ENCODE results near the gene STAT4. TPM values are rescaled to one million over a fixed set of nuclear protein-coding genes. Genes with fewer than 3 reads are reported as not detected.

The STAT4 gene
- total RNA-seq, 1 experiment from 2014 or later, result 0.44 TPM

- Mint-ChIP-seq H3K9me3 (no peaks in the 10 kb centered on the region), H3K27ac (no peak overlapping the region), H3K27me3 (ENCODE audit: low read depth) (no peaks in the 10 kb centered on the region), H3K4me3 (no peak overlapping the region), H3K36me3 (no peaks in the 10 kb centered on the region), H3K4me1 (peaks cover 13% of the 10 kb centered on the region)
- ATAC-seq, result peak; percentile 48
- DNase-seq (ENCODE audit: low spot score), result no peak
- ChIA-PET POLR2A (no interaction called here), CTCF (interaction anchor here (1.3 to 2.4 kb wide), 4 partner anchors 10 to 133 kb away, joined by 3 to 8 read pairs (median 6); no protein-coding TSS in a partner anchor)
- TF ChIP-seq KAT7 (CRISPR knock-in tag; IDR thresholded peaks at IDR 0.05; ENCODE audit: borderline replicate concordance) (no peak), NFATC4 (CRISPR knock-in tag; IDR thresholded peaks at IDR 0.05) (no peak), ATF2 (CRISPR knock-in tag; IDR thresholded peaks at IDR 0.05; ENCODE audit: borderline replicate concordance, low read depth) (no peak), ZNF671 (CRISPR knock-in tag; IDR thresholded peaks at IDR 0.05) (no peak), GABPB1 (CRISPR knock-in tag; IDR thresholded peaks at IDR 0.05) (no peak), ZNF219 (CRISPR knock-in tag; IDR thresholded peaks at IDR 0.05; ENCODE audit: borderline replicate concordance) (no peak), GRHL2 (CRISPR knock-in tag; IDR thresholded peaks at IDR 0.05; ENCODE audit: insufficient replicate concordance, severe bottlenecking) (no peak), GTF2I (CRISPR knock-in tag; conservative IDR thresholded peaks at IDR 0.05) (no peak), OVOL2 (CRISPR knock-in tag; IDR thresholded peaks at IDR 0.05; ENCODE audit: borderline replicate concordance) (no peak), RORB (CRISPR knock-in tag; IDR thresholded peaks at IDR 0.05) (no peak), HMGXB4 (CRISPR knock-in tag; IDR thresholded peaks at IDR 0.05) (no peak), MXD4 (CRISPR knock-in tag; IDR thresholded peaks at IDR 0.05; ENCODE audit: borderline replicate concordance) (no peak)
- TF ChIP-seq, protein P1, sequence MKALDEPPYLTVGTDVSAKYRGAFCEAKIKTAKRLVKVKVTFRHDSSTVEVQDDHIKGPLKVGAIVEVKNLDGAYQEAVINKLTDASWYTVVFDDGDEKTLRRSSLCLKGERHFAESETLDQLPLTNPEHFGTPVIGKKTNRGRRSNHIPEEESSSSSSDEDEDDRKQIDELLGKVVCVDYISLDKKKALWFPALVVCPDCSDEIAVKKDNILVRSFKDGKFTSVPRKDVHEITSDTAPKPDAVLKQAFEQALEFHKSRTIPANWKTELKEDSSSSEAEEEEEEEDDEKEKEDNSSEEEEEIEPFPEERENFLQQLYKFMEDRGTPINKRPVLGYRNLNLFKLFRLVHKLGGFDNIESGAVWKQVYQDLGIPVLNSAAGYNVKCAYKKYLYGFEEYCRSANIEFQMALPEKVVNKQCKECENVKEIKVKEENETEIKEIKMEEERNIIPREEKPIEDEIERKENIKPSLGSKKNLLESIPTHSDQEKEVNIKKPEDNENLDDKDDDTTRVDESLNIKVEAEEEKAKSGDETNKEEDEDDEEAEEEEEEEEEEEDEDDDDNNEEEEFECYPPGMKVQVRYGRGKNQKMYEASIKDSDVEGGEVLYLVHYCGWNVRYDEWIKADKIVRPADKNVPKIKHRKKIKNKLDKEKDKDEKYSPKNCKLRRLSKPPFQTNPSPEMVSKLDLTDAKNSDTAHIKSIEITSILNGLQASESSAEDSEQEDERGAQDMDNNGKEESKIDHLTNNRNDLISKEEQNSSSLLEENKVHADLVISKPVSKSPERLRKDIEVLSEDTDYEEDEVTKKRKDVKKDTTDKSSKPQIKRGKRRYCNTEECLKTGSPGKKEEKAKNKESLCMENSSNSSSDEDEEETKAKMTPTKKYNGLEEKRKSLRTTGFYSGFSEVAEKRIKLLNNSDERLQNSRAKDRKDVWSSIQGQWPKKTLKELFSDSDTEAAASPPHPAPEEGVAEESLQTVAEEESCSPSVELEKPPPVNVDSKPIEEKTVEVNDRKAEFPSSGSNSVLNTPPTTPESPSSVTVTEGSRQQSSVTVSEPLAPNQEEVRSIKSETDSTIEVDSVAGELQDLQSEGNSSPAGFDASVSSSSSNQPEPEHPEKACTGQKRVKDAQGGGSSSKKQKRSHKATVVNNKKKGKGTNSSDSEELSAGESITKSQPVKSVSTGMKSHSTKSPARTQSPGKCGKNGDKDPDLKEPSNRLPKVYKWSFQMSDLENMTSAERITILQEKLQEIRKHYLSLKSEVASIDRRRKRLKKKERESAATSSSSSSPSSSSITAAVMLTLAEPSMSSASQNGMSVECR (CRISPR knock-in tag; IDR thresholded peaks at IDR 0.05; ENCODE audit: borderline replicate concordance), result no peak
- TF ChIP-seq, protein P2, sequence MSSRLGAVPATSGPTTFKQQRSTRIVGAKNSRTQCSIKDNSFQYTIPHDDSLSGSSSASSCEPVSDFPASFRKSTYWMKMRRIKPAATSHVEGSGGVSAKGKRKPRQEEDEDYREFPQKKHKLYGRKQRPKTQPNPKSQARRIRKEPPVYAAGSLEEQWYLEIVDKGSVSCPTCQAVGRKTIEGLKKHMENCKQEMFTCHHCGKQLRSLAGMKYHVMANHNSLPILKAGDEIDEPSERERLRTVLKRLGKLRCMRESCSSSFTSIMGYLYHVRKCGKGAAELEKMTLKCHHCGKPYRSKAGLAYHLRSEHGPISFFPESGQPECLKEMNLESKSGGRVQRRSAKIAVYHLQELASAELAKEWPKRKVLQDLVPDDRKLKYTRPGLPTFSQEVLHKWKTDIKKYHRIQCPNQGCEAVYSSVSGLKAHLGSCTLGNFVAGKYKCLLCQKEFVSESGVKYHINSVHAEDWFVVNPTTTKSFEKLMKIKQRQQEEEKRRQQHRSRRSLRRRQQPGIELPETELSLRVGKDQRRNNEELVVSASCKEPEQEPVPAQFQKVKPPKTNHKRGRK (CRISPR knock-in tag; IDR thresholded peaks at IDR 0.05; ENCODE audit: borderline replicate concordance), result no peak
These were observed 23.6 kb upstream of the STAT4 start for GRCh38 chr2:191174442-191174841.

- H3K27ac Mint-ChIP-seq, result no peak overlapping the region
- H3K4me3 Mint-ChIP-seq, result no peak overlapping the region
- DNase-seq (ENCODE audit: low spot score) (no peak), ATAC-seq (no peak; the same call in 1 of the 2 replicates)
- H3K36me3 Mint-ChIP-seq, result no peaks in the 10 kb centered on the region
- CTCF ChIA-PET, result interaction anchor here (1.3 to 2.4 kb wide), 4 partner anchors 8 to 131 kb away, joined by 3 to 8 read pairs (median 6); no protein-coding TSS in a partner anchor
- peaks cover 13% of the 10 kb centered on the region for H3K4me1 Mint-ChIP-seq
- no peaks in the 10 kb centered on the region for H3K9me3 Mint-ChIP-seq
- H3K27me3 Mint-ChIP-seq (ENCODE audit: low read depth), result no peaks in the 10 kb centered on the region
- POLR2A ChIA-PET, result no interaction called here
- TF ChIP-seq TEAD4 (CRISPR knock-in tag; IDR thresholded peaks at IDR 0.05), result no peak
- no peak for TF ChIP-seq HMGXB4 (CRISPR knock-in tag; IDR thresholded peaks at IDR 0.05)
- no peak for TF ChIP-seq MXD4 (CRISPR knock-in tag; IDR thresholded peaks at IDR 0.05; ENCODE audit: borderline replicate concordance)
- no peak for TF ChIP-seq HMGA2 (CRISPR knock-in tag; IDR thresholded peaks at IDR 0.05)
- no peak for TF ChIP-seq ZNF416 (CRISPR knock-in tag; IDR thresholded peaks at IDR 0.05)
- TF ChIP-seq ATF2 (CRISPR knock-in tag; IDR thresholded peaks at IDR 0.05; ENCODE audit: borderline replicate concordance, low read depth), result no peak
- TF ChIP-seq E2F5 (CRISPR knock-in tag; IDR thresholded peaks at IDR 0.05), result no peak
- TF ChIP-seq NR3C1 (CRISPR knock-in tag; conservative IDR thresholded peaks at IDR 0.05; ENCODE audit: low read depth), result no peak
These were observed 22.4 kb upstream of the STAT4 start for GRCh38 chr2:191173206-191173605.
